Osteoblast (primary cell): Measurements from ENCODE around the gene SLC25A34. TPM values are rescaled to one million over a fixed set of nuclear protein-coding genes. Genes with fewer than 3 reads are reported as not detected.

ENCODE experiments used
- DNase-seq: peaks from one replicate; pipeline ENCODE4 v3.0.0; 2011; ENCODE audit warnings: low spot score, mixed read lengths; ENCODE audit not compliant: insufficient read length; ENCODE audit errors: missing footprints
- H2AFZ ChIP-seq: 2 replicates; pipeline ENCODE4 v1.6.0; 2011; ENCODE audit warnings: mild to moderate bottlenecking, low read length
- H3K27ac ChIP-seq: 2 replicates; pipeline ENCODE4 v1.5.1; 2011; ENCODE audit warnings: mild to moderate bottlenecking, low read depth, low read length, moderate library complexity
- H3K27me3 ChIP-seq: 2 replicates; pipeline ENCODE4 v1.6.0; 2012; ENCODE audit warnings: mild to moderate bottlenecking, control low read depth, inconsistent platforms, low read length, moderate library complexity; ENCODE audit not compliant: insufficient read depth
- H3K36me3 ChIP-seq: 2 replicates; pipeline ENCODE4 v1.5.1; 2011; ENCODE audit warnings: mild to moderate bottlenecking, low read length, control low read depth, moderate library complexity; ENCODE audit not compliant: insufficient read depth
- H3K4me1 ChIP-seq: 2 replicates; pipeline ENCODE4 v1.5.1; 2011; ENCODE audit warnings: mild to moderate bottlenecking, low read length, control low read depth, moderate library complexity; ENCODE audit not compliant: insufficient read depth
- H3K4me2 ChIP-seq: 2 replicates; pipeline ENCODE4 v1.6.0; 2011; ENCODE audit warnings: mild to moderate bottlenecking, low read length; ENCODE audit not compliant: insufficient read depth
- H3K4me3 ChIP-seq: fragments of 200-600 bp; sonication (generic); 3 replicates; pipeline ENCODE4 v1.5.1; 2012; ENCODE audit warnings: mild to moderate bottlenecking, low read length, inconsistent platforms; ENCODE audit not compliant: insufficient read depth
- H3K79me2 ChIP-seq: 2 replicates; pipeline ENCODE4 v1.6.0; 2012; ENCODE audit warnings: mild to moderate bottlenecking, low read length, control low read depth, inconsistent platforms; ENCODE audit not compliant: insufficient read depth
- H3K9me3 ChIP-seq: 2 replicates; pipeline ENCODE4 v1.5.1; 2011; ENCODE audit warnings: low read depth, low read length, control low read depth
- H4K20me1 ChIP-seq: 2 replicates; pipeline ENCODE4 v1.6.0; 2012; ENCODE audit warnings: mild to moderate bottlenecking, low read length, control low read depth; ENCODE audit not compliant: insufficient read depth
- CTCF ChIP-seq: IDR thresholded peaks from 2 replicates; pipeline ENCODE4 v1.5.1; 2011; ENCODE audit warnings: mild to moderate bottlenecking, low read depth, low read length, moderate library complexity; ENCODE audit errors: extremely low read depth
- total RNA-seq: library from RNA; depleted of rRNA; stranded (reverse); fragments of >200 nt; gene quantifications from 2 replicates; pipeline ENCODE4 v1.2.3, GENCODE V29; 2012

Gene SLC25A34
- total RNA-seq, 1 donor = 1.4 TPM

GRCh38 chr1:15700508-15700907 is 35.5 kb upstream of the SLC25A34 start:
- H3K27ac ChIP-seq = peak overlapping the region; percentile 33
- peaks cover 11% of the 10 kb centered on the region for H4K20me1 ChIP-seq
- no peaks in the 10 kb centered on the region for H3K27me3 ChIP-seq
- peak; percentile 30 for DNase-seq
- H2AFZ ChIP-seq = no peak overlapping the region
- H3K9me3 ChIP-seq = no peaks in the 10 kb centered on the region
- H3K79me2 ChIP-seq = peaks cover 84% of the 10 kb centered on the region
- no peak overlapping the region for H3K4me3 ChIP-seq
- no peak for TF ChIP-seq CTCF
- H3K4me2 ChIP-seq = no peak overlapping the region
- H3K4me1 ChIP-seq = peaks cover 31% of the 10 kb centered on the region
- peaks cover 8% of the 10 kb centered on the region for H3K36me3 ChIP-seq

GRCh38 chr1:15701784-15702183 is 34.3 kb upstream of the SLC25A34 start:
- H2AFZ ChIP-seq = no peak overlapping the region
- no peak overlapping the region for H3K4me2 ChIP-seq
- no peaks in the 10 kb centered on the region for H3K27me3 ChIP-seq
- H3K36me3 ChIP-seq = peaks cover 10% of the 10 kb centered on the region
- peaks cover 85% of the 10 kb centered on the region for H3K79me2 ChIP-seq
- no peak for TF ChIP-seq CTCF
- peaks cover 11% of the 10 kb centered on the region for H4K20me1 ChIP-seq
- H3K9me3 ChIP-seq = no peaks in the 10 kb centered on the region
- no peak overlapping the region for H3K27ac ChIP-seq
- peak; percentile 51 for DNase-seq
- H3K4me3 ChIP-seq = no peak overlapping the region
- peaks cover 28% of the 10 kb centered on the region for H3K4me1 ChIP-seq

GRCh38 chr1:15702722-15703550 is 33.1 kb upstream of the SLC25A34 start:
- Histone ChIP-seq H3K27me3 (no peaks in the 10 kb centered on the region), H4K20me1 (peaks cover 11% of the 10 kb centered on the region), H3K79me2 (peaks cover 85% of the 10 kb centered on the region), H3K4me1 (peaks cover 27% of the 10 kb centered on the region), H3K4me3 (peak overlapping the region; percentile 43), H3K36me3 (peaks cover 12% of the 10 kb centered on the region), H3K4me2 (peak overlapping the region; percentile 83), H2AFZ (peak overlapping the region; percentile 71), H3K27ac (peak overlapping the region; percentile 96), H3K9me3 (no peaks in the 10 kb centered on the region)
- peak; percentile 86 for DNase-seq
- TF ChIP-seq CTCF = peak; percentile 34

GRCh38 chr1:15703562-15703961 is 32.5 kb upstream of the SLC25A34 start:
- DNase-seq = peak; percentile 99
- H3K4me1 ChIP-seq = peaks cover 27% of the 10 kb centered on the region
- peak overlapping the region; percentile 96 for H3K27ac ChIP-seq
- peak overlapping the region; percentile 71 for H2AFZ ChIP-seq
- peaks cover 84% of the 10 kb centered on the region for H3K79me2 ChIP-seq
- peak overlapping the region; percentile 83 for H3K4me2 ChIP-seq
- peak overlapping the region; percentile 43 for H3K4me3 ChIP-seq
- TF ChIP-seq CTCF = no peak
- peaks cover 11% of the 10 kb centered on the region for H4K20me1 ChIP-seq
- no peaks in the 10 kb centered on the region for H3K9me3 ChIP-seq
- H3K27me3 ChIP-seq = no peaks in the 10 kb centered on the region
- peaks cover 12% of the 10 kb centered on the region for H3K36me3 ChIP-seq
